GM18867 (cell line): ENCODE results near the gene ARL1.
A peak's percentile ranks its signal among the peaks of the same experiment; 100 is the strongest.
"Not testable (repeated sequence)": the region's sequence is repeated elsewhere in the genome, so short reads cannot be mapped to it uniquely, and the experiment has no call there.

Experiments used
- ATAC-seq: cut with Tn5 transposase; IDR thresholded peaks from one replicate; pipeline ENCODE4 v1.9.1; 2021; ENCODE audit warnings: mild to moderate bottlenecking, moderate library complexity; ENCODE audit not compliant: unreplicated experiment

The ARL1 gene

DNA sequence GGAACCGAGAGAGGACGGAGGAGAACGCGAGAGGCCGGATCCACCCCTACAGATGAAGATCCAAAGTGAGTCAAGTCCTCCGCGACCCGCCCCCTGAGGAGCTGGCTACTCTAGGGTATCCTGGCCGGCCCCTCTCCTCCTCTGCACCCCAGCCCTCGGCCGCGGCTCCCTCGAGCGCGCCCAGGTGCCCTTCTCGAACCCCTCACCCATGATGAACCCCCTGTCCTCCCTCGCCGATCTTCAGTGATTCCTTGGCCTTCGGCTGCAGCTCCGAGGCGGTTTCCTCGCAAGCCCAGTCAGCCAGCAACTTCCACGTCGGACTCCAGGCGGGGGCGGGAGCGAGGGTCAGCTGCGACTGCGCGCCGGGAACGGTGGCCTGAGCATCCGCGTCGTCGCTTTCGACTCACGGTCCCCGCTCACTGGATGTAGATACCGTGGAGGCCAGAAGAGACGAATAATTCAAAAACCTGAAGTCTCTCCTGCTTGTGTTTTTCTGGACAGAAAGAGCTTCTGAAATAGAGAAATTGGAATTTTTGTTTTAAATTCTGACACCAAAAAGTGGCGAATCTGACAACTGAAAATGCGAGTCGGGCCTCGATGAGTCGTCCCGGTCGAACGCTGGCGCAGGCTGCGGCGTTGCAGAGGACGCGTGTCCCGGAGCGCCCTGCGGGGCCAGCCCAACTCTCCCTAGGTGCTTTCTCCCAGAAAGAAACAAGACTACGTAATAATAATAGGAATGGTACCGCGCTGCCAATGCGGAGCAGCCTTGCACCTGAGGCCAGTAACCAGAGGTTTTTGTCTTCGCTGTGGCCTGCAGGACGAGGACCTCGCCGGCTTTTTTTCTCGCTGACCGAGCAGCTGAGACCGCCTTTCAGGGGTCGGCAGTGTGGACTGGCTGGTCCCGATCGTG lies at the start of gene ARL1:
TSS of gene ARL1 (minus strand) at position 337 of the 910 bp plus-strand sequence. CDS start at position 210, 127 bp downstream.
- peak; percentile 88 for ATAC-seq

DNA sequence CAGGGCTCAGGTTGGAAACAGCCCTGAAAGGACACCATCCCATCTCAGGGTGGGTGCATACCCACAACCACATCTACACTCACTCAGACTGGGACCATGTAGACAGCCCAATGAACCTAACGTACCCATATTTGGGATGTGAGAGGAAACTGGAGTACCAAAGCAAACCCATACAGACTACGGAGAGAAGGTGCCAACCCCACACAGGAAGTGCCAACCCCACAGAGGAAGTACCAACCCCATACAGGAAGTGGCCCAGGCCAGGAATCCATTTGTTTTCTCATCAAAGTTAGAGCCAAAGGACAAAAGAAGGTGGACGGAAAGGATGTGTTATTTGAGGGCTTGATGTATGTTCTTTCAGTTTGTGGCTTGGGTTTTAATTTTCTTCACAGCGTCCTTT lies 48.1 kb upstream of the ARL1 start:
- ATAC-seq: no peak

DNA sequence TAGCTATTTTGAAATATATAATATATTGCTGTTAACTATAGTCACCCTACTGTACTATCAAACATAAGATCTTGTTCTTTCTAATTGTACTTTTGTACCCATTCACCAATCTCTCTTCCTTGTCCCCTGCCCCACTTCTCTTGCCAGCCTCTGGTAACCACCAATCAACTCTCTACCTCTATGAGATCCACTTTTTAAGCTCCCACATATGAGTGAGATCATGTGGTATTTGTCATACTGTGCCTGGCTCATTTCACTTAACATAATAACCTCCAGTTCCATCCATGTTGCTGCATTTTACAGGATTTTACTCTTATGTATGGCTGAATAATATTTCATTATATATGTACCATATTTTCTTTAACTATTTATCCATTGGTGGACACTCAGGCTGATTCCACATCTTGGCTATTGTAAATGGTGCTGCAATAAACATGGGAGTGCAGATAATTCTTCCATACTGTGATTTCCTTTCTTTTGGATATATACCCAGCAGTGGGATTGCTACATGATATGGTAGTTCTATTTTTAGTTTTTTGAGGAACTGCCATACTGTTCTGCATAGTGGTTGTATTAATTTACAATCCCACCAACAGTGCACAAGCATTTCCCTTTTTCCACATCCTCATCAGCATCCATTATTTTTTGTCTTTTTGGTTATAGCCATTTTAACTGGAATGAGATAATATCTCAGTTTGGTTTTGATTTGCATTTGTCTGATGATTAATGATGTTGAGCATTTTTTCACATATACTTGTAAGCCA lies 34.1 kb upstream of the ARL1 start:
- no peak for ATAC-seq

DNA sequence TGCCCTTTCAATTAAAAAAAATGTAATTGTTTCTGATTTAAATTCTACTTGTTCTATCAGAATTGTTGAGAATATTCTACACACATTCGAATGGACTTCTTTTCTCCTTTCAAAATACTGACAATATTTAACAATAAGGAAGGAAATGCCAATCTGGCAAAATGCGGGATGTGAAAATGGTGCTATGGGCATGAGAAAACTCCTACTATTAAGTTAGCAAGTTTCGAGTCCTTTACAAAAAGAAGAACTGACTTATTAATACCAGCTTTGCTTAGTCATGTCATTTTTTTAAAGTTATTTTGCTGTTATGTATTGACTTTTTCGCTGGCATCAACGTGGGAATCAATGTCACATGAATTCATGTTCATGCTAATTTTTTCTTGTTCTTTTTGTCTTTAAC lies 31.7 kb upstream of the ARL1 start:
- ATAC-seq: no peak

DNA sequence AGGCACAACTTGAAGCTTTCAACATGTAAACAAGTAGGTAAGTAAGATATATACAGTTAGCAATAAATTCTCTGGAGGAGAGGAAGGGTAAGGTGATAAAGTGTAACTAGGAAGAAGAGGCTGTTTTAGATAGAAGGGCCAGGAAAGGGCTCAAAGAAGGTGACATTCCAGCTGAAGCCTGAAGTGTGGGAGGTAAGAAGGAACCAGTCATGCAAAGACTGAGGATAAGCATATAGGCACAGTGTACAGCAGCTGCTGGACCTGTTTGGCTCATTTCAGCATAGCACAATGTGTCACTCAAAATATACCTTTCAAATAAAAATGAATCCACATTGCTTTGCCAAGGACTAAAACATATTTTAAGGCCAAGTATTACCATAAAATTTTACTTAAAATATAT lies 28.6 kb upstream of the ARL1 start:
- ATAC-seq: no peak

DNA sequence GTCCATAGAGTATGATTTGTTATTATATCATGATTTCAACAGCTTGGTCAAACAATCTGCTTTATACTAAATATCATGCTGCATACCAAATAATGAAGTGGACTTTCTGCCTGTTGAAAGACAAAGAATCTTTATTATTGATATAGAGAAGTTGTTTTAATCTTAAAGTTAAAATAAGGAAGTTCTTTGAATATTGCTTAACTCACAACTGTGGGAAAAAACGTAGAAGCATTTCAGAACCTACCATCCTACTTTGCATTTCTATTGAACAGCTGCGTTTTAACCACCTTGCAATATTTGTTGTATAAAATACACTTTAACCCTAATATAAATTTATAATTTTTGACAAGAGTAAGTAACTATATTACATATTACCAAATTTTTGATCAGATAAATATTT lies 22.9 kb upstream of the ARL1 start:
- no peak for ATAC-seq

DNA sequence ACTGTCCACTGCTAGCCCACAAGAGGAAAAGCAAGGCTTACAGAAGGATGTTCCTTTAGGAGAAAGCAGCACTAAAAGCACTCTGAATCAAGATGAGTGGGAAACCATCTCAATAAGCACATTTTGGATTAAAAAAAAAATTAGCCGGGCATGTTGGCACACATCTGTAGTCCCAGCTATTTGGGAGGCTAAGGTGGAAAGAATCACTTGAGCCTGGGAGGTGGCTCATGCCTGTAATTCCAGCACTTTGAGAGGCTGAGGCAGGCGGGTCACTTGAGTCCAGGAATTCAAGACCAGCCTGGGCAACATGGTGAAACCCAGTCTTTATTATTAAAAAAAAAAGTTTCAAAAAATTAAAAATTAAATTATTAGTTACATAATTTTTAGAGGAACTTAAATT lies 17.0 kb upstream of the ARL1 start:
- ATAC-seq: no peak

DNA sequence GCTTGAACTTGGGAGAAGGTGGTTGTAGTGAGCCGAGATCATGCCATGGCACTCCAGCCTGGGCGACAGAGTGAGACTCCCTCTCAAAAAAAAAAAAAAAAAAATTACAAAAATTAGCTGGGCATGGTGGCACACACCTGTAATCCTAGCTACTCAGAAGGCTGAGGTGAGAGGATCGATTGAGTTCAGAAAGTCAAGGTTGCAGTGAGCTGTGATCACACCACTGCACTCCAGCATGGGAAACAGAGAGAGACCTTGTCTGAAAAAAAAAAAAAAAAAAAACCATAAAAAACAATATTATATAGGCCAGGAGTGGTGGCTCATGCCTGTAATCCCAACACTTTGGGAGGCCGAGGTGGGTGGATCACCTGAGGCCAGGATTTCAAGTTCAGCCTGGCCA lies 14.5 kb upstream of the ARL1 start:
- ATAC-seq: not testable (repeated sequence)

DNA sequence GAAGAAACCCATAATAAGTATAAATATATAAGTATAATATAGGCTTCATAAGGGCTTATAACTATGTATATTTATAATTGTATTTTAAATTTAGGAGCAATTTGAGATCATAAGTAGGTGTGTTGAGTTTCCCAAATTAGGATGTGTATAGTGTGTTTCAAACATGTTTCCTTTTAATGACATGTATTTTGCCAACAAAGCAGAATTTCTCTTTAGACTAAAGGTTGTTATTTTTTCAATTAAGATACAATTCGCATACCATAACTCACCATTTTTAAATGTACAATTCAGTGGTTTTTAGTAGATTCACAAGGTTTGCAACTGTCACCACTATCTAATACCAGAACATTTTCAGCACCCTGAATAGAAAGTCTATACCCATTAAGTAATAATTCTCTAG lies 7.7 kb upstream of the ARL1 start:
- ATAC-seq: no peak

DNA sequence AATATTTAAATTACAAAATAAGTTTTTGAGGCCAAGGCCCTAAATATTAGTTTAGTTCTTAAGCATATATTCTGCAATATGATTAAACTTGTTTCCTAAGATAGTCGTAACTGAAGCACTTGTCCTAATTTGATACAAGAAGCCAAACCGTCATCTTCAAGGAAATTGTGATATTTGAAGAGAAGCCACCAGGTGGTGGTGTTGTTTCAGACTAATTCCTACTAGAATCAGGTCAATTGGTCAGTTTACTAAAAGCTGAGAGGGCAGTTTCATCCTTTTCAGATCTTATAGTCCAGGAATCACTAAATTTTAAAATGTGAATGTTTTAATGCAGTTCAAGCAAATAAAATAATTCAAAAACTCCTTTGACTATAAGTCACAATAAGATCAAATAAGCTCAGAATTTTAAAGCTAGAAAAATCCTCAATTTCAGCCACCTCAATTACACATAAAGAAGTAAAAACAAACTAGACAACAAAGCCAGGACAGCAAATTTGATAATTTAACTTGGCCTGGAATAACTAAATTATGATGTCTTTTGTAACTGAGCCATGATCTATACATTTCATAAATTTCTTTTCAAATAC lies 7.1 kb upstream of the ARL1 start:
- ATAC-seq: peak; percentile 67

DNA sequence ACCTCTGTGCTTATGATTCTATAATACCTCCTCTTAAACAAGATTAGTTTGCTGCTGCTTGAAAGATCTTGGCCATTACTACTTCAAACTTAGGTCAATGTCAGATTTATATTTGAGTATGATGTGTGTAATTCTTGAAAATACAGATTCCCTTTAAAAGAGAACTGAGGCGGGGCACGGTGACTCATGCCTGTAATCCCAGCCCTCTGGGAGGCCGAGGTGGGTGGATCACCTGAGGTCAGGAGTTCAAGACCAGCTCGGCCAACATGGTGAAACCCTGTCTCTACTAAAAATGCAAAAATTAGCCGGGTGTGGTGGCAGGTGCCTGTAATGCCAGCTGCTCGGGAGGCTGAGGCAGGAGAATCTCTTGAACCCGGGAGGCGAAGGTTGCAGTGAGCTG lies 2.6 kb upstream of the ARL1 start:
- ATAC-seq: not testable (repeated sequence)

DNA sequence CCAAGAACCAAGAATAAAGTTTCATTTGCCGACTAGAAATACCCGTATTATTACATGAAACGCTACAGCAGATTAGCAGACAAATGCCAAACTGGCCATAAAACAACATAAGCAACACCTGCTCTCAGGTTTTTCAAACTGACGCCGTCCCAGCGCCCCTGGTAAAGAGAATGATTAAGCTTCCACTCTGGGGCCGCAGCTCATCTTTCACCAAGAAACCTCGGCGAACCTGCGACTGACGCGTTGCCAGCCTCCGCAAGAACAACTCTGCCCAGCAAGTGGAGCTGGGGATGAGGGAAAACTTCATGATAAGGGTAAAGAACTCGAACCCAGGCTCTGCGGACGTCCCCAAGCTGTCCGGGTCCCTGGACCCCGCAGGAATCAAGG lies 530 bp downstream of the ARL1 start:
- ATAC-seq: peak; percentile 16

DNA sequence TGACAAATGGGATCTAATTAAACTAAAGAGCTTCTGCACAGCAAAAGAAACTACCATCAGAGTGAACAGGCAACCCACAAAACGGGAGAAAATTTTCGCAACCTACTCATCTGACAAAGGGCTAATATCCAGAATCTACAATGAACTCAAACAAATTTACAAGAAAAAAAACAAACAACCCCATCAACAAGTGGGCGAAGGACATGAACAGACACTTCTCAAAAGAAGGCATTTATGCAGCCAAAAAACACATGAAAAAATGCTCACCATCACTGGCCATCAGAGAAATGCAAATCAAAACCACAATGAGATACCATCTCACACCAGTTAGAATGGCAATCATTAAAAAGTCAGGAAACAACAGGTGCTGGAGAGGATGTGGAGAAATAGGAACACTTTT lies 16.4 kb downstream of the ARL1 start:
- not testable (repeated sequence) for ATAC-seq

DNA sequence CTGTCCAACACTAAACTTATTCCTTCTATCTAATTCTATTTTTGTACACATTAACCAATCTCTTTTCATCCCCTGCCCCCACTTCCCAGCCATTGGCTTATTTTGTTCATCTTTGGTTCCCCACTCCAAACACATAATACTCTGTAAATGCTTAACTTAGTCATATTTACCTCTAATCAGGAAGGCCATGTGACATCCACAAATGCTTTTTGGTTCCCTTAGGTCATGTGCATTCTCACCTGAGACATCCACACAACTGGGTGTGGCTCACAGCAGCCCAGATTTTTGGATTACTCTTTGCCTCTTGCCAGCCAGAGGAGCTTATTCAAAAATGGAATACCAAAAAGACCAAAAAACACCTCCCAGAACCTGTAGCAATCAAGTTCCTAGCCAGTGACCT lies 28.4 kb downstream of the ARL1 start:
- no peak for ATAC-seq

DNA sequence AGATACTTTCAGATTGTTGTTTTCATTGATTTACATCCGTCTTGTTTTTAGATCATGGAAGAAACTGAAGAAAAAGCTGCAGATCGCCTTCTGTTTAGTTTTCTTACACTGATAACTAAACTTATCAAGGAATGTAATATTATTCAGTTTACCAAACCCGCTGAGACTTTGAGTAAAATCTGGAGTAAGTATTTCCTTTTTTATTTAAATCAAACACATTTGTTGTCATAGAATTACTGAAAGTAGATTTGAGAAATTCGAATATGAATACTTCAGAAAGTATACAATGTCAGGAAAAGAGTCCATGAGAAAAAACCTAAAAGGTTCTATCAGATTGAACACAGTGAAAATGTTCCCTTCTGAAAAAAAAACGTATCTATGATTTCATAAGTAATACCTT lies 32.0 kb downstream of the ARL1 start:
- no peak for ATAC-seq

DNA sequence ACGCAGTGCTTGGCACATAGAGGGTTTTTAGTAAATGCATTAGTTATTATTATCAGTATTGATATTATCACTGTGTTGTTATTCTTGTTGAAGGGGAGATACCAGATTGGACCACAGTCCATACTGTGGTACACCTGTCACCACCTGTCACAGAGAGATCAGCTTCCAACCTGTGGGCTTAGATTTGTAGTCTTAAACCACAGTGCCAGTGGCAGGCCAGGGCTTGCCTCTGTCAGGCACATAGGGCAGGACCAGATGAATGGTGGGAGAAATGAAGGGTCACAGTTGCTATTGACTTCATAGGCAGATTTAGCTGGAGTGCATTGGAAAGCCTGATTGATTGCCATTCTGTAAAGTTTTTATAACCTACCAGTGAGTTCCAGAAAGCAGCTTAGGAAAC lies 35.1 kb downstream of the ARL1 start:
- ATAC-seq: no peak

DNA sequence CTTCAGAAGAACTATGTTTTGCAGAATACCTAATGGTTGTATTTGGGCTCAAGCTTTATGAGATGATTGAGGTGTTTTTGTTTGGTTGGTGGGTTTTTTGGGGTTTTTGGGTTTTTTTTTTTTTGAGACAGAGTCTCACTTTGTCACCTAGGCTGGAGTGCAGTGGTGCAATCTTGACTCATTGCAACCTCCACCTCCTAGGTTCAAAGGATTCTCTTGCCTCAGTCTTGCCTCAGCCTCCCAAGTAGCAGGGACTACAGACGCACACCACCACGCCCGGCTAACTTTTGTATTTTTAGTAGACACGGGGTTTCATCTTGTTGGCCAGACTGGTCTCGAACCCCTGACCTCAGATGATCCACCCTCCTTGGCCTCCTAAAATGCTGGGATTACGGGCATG lies 39.6 kb downstream of the ARL1 start:
- ATAC-seq: no peak

DNA sequence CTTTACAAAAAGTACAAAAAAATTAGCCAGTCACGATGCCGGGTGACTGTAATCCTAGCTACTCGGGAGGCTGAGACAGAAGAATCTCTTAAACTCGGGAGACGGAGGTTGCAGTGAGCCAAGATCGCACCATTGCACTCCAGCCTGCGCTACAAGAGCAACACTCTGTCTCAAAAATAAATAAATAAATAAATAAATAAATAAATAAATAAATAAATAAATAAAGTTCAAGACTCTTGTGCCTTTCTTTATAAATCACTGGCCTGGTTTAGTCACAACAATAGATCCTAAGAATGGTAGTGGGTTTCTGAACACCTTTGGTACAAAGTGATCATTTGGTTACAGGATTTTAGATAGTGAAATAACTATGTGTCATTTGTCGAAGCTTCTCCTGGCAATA lies 46.1 kb downstream of the ARL1 start:
- no peak for ATAC-seq

DNA sequence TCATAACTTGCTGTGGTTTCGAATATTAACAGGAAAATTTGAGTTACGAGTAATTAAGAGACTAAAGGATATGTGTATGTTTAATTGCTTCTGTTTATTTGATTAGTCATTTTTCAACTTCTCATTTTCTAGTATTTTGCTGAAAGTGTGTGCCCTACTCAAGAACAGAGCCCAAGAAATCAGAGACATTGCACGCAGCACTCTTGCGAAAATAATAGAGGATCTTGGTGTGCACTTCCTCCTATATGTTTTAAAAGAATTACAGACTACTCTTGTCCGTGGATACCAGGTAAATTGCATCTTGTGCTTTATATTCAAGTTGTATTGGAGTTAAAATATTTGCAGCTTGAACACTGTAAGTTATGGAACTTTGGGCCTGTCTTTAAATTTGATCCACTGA lies 50.8 kb downstream of the ARL1 start:
- ATAC-seq: no peak

DNA sequence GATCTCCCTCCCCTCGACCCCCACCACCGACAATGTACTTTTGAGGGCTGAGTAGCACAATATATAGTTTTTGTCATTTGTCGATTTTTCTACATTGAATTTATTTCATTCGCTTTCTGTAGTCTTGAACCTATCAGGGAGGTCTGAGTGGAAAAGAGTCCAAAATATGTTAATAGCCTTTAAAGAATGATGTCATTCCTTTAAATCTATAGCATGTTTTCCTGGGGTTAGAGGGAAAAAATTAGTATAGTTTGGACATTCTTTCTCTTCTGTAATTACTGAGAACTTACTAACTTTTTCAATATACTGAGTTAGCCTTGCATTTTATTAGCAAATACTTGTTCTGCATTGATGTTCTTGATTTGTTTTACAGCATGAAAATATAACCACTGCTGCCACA lies 55.9 kb downstream of the ARL1 start:
- no peak for ATAC-seq

DNA sequence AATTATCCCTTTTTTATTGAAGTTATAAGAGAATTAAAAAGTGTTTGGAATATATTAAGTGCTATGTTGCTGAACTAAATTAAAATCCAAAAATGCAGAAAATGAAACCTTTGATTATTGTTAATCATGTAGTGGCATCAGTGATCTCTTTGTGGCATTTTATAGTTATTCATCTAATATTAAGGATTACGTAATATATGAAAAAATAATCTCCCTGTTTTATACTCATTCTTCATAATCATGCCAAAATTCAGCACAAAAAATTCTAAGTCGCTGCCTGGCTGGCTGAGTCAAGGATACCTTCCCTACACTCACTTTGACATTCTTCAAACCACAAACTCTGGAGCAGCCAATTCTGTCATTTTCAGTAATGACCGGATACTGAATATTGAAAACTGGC lies 63.7 kb downstream of the ARL1 start:
- ATAC-seq: no peak
